PFSK-1 (cell line): ENCODE data around the gene SLC25A26.

Experiments
- FOXP2 ChIP-seq: optimal IDR thresholded peaks from 2 replicates; pipeline ENCODE3; 2011; ENCODE audit warnings: borderline replicate concordance, control low read depth, inconsistent platforms; ENCODE audit not compliant: insufficient read depth; ENCODE audit errors: extremely low read length, extremely low read depth
- POLR2AphosphoS5 ChIP-seq: IDR thresholded peaks from 2 replicates; pipeline ENCODE4 v1.6.1; 2012; ENCODE audit warnings: low read depth, mild to moderate bottlenecking, control low read depth, low read length, moderate library complexity
- REST ChIP-seq, 2 experiments: IDR thresholded peaks; 2 replicates each; pipeline versions ENCODE4 v1.6.1 to v1.8.0; 2011 to 2012; ENCODE audit warnings: low read depth in 2 of 2, low read length in 2 of 2, control low read depth in 1 of 2, inconsistent platforms in 1 of 2, mild to moderate bottlenecking in 1 of 2, moderate library complexity in 1 of 2; ENCODE audit not compliant: insufficient read depth in 1 of 2
- SIN3A ChIP-seq: IDR thresholded peaks from 2 replicates; pipeline ENCODE4 v1.6.1; 2012; ENCODE audit warnings: mild to moderate bottlenecking, low read length, moderate library complexity, borderline replicate concordance; ENCODE audit not compliant: insufficient read depth
- TAF1 ChIP-seq: IDR thresholded peaks from 2 replicates; pipeline ENCODE4 v1.6.1; 2012; ENCODE audit warnings: low read length, control low read depth, borderline replicate concordance; ENCODE audit not compliant: insufficient read depth

SLC25A26 gene

GRCh38 chr3:66355997-66356396 is 135.2 kb downstream of the SLC25A26 start:
- TF ChIP-seq REST (IDR thresholded peaks at IDR 0.05; ENCODE audit: insufficient read depth in 1 of 2, low read depth in 2 of 2, low read length in 2 of 2) (no peak), SIN3A (no peak), TAF1 (no peak), POLR2AphosphoS5 (no peak), FOXP2 (no peak)

GRCh38 chr3:66361356-66361755 is 140.6 kb downstream of the SLC25A26 start:
- TF ChIP-seq REST (IDR thresholded peaks at IDR 0.05; ENCODE audit: insufficient read depth in 1 of 2, low read depth in 2 of 2, low read length in 2 of 2) (no peak), SIN3A (no peak), FOXP2 (no peak), TAF1 (no peak), POLR2AphosphoS5 (no peak)

GRCh38 chr3:66362541-66362941 is 141.7 kb downstream of the SLC25A26 start:
- TF ChIP-seq SIN3A = no peak
- no peak for TF ChIP-seq TAF1
- TF ChIP-seq POLR2AphosphoS5 = no peak
- no peak for TF ChIP-seq FOXP2
- TF ChIP-seq REST (IDR thresholded peaks at IDR 0.05; ENCODE audit: insufficient read depth in 1 of 2, low read depth in 2 of 2, low read length in 2 of 2) = no peak

GRCh38 chr3:66363148-66363547 is 142.3 kb downstream of the SLC25A26 start:
- TF ChIP-seq TAF1 = no peak
- no peak for TF ChIP-seq REST (IDR thresholded peaks at IDR 0.05; ENCODE audit: insufficient read depth in 1 of 2, low read depth in 2 of 2, low read length in 2 of 2)
- TF ChIP-seq FOXP2 = no peak
- no peak for TF ChIP-seq POLR2AphosphoS5

- TF ChIP-seq REST (IDR thresholded peaks at IDR 0.05; ENCODE audit: insufficient read depth in 1 of 2, low read depth in 2 of 2, low read length in 2 of 2) = no peak
- TF ChIP-seq TAF1 = no peak
- no peak for TF ChIP-seq SIN3A
- no peak for TF ChIP-seq FOXP2
- no peak for TF ChIP-seq POLR2AphosphoS5
These were observed 144.3 kb downstream of the SLC25A26 start for GRCh38 chr3:66365080-66365479.
